Measurements from ENCODE around the gene DCLK3.

The DCLK3 gene

GRCh38 chr3:36714343-36715086 is 49.8 kb downstream of the DCLK3 start:
- H3K27me3 Mint-ChIP-seq = peaks cover 5% of the 10 kb centered on the region
- no peaks in the 10 kb centered on the region for H3K4me1 Mint-ChIP-seq
- H3K27ac Mint-ChIP-seq (ENCODE audit: low read depth) = no peak overlapping the region
- no peaks in the 10 kb centered on the region for H3K9me3 Mint-ChIP-seq
- DNase-seq (ENCODE audit: low spot score in 2 of 2) (no peak), ATAC-seq (replicated peaks; ENCODE audit: extremely low read depth, poor library complexity, severe bottlenecking) (no peak)
- H3K36me3 Mint-ChIP-seq (ENCODE audit: insufficient read depth) = no peaks in the 10 kb centered on the region
- no peak overlapping the region for H3K4me3 Mint-ChIP-seq

GRCh38 chr3:36713904-36714303 is 50.4 kb downstream of the DCLK3 start:
- DNase-seq (ENCODE audit: low spot score in 2 of 2) (no peak), ATAC-seq (replicated peaks; ENCODE audit: extremely low read depth, poor library complexity, severe bottlenecking) (no peak)
- no peak overlapping the region for H3K27ac Mint-ChIP-seq (ENCODE audit: low read depth)
- no peaks in the 10 kb centered on the region for H3K27me3 Mint-ChIP-seq
- no peaks in the 10 kb centered on the region for H3K4me1 Mint-ChIP-seq
- H3K4me3 Mint-ChIP-seq = no peak overlapping the region
- H3K36me3 Mint-ChIP-seq (ENCODE audit: insufficient read depth) = no peaks in the 10 kb centered on the region
- no peaks in the 10 kb centered on the region for H3K9me3 Mint-ChIP-seq

- no peak for DNase-seq (ENCODE audit: low spot score in 2 of 2)
- no peaks in the 10 kb centered on the region for H3K9me3 Mint-ChIP-seq
- H3K27me3 Mint-ChIP-seq = no peaks in the 10 kb centered on the region
- ATAC-seq (replicated peaks; ENCODE audit: extremely low read depth, poor library complexity, severe bottlenecking) = no peak
- H3K27ac Mint-ChIP-seq (ENCODE audit: low read depth) = no peak overlapping the region
- no peaks in the 10 kb centered on the region for H3K36me3 Mint-ChIP-seq (ENCODE audit: insufficient read depth)
- no peak overlapping the region for H3K4me3 Mint-ChIP-seq
- no peaks in the 10 kb centered on the region for H3K4me1 Mint-ChIP-seq
These were observed 53.7 kb downstream of the DCLK3 start for GRCh38 chr3:36710606-36711005.

GRCh38 chr3:36709826-36710365 is 54.5 kb downstream of the DCLK3 start:
- ATAC-seq (replicated peaks; ENCODE audit: extremely low read depth, poor library complexity, severe bottlenecking) (no peak), DNase-seq (ENCODE audit: low spot score in 2 of 2) (no peak)
- Mint-ChIP-seq H3K4me3 (no peak overlapping the region), H3K27me3 (peaks cover 3% of the 10 kb centered on the region), H3K27ac (ENCODE audit: low read depth) (no peak overlapping the region), H3K9me3 (no peaks in the 10 kb centered on the region), H3K36me3 (ENCODE audit: insufficient read depth) (no peaks in the 10 kb centered on the region), H3K4me1 (no peaks in the 10 kb centered on the region)

GRCh38 chr3:36709281-36709680 is 55.1 kb downstream of the DCLK3 start:
- DNase-seq (ENCODE audit: low spot score in 2 of 2) (no peak), ATAC-seq (replicated peaks; ENCODE audit: extremely low read depth, poor library complexity, severe bottlenecking) (no peak)
- no peak overlapping the region for H3K27ac Mint-ChIP-seq (ENCODE audit: low read depth)
- H3K27me3 Mint-ChIP-seq = peaks cover 10% of the 10 kb centered on the region
- H3K36me3 Mint-ChIP-seq (ENCODE audit: insufficient read depth) = no peaks in the 10 kb centered on the region
- H3K4me1 Mint-ChIP-seq = no peaks in the 10 kb centered on the region
- no peak overlapping the region for H3K4me3 Mint-ChIP-seq
- no peaks in the 10 kb centered on the region for H3K9me3 Mint-ChIP-seq

- Mint-ChIP-seq H3K4me3 (no peak overlapping the region), H3K36me3 (ENCODE audit: insufficient read depth) (no peaks in the 10 kb centered on the region), H3K27me3 (peaks cover 14% of the 10 kb centered on the region), H3K4me1 (no peaks in the 10 kb centered on the region), H3K9me3 (no peaks in the 10 kb centered on the region), H3K27ac (ENCODE audit: low read depth) (no peak overlapping the region)
- ATAC-seq (replicated peaks; ENCODE audit: extremely low read depth, poor library complexity, severe bottlenecking) (no peak), DNase-seq (ENCODE audit: low spot score in 2 of 2) (no peak)
These were observed 56.5 kb downstream of the DCLK3 start for GRCh38 chr3:36707623-36708409.

- Mint-ChIP-seq H3K27me3 (peaks cover 22% of the 10 kb centered on the region), H3K36me3 (ENCODE audit: insufficient read depth) (no peaks in the 10 kb centered on the region), H3K4me1 (no peaks in the 10 kb centered on the region), H3K27ac (ENCODE audit: low read depth) (no peak overlapping the region), H3K9me3 (no peaks in the 10 kb centered on the region), H3K4me3 (no peak overlapping the region)
- DNase-seq (ENCODE audit: low spot score in 2 of 2) (no peak), ATAC-seq (replicated peaks; ENCODE audit: extremely low read depth, poor library complexity, severe bottlenecking) (no peak)
These were observed 59.3 kb downstream of the DCLK3 start for GRCh38 chr3:36705015-36705414.

- peaks cover 22% of the 10 kb centered on the region for H3K27me3 Mint-ChIP-seq
- H3K36me3 Mint-ChIP-seq (ENCODE audit: insufficient read depth) = no peaks in the 10 kb centered on the region
- DNase-seq (ENCODE audit: low spot score in 2 of 2) (no peak), ATAC-seq (replicated peaks; ENCODE audit: extremely low read depth, poor library complexity, severe bottlenecking) (no peak)
- no peak overlapping the region for H3K4me3 Mint-ChIP-seq
- no peaks in the 10 kb centered on the region for H3K9me3 Mint-ChIP-seq
- no peak overlapping the region for H3K27ac Mint-ChIP-seq (ENCODE audit: low read depth)
- H3K4me1 Mint-ChIP-seq = no peaks in the 10 kb centered on the region
These were observed 60.1 kb downstream of the DCLK3 start for GRCh38 chr3:36704280-36704679.

GRCh38 chr3:36701249-36701572 is 63.1 kb downstream of the DCLK3 start:
- Mint-ChIP-seq H3K36me3 (ENCODE audit: insufficient read depth) (no peaks in the 10 kb centered on the region), H3K9me3 (no peaks in the 10 kb centered on the region), H3K27ac (ENCODE audit: low read depth) (no peak overlapping the region), H3K4me3 (no peak overlapping the region), H3K4me1 (no peaks in the 10 kb centered on the region), H3K27me3 (peaks cover 22% of the 10 kb centered on the region)
- DNase-seq (ENCODE audit: low spot score in 2 of 2) (no peak), ATAC-seq (replicated peaks; ENCODE audit: extremely low read depth, poor library complexity, severe bottlenecking) (no peak)

- Mint-ChIP-seq H3K4me1 (no peaks in the 10 kb centered on the region), H3K4me3 (no peak overlapping the region), H3K36me3 (ENCODE audit: insufficient read depth) (no peaks in the 10 kb centered on the region), H3K9me3 (no peaks in the 10 kb centered on the region), H3K27me3 (peaks cover 22% of the 10 kb centered on the region), H3K27ac (ENCODE audit: low read depth) (no peak overlapping the region)
- ATAC-seq (replicated peaks; ENCODE audit: extremely low read depth, poor library complexity, severe bottlenecking) (no peak), DNase-seq (ENCODE audit: low spot score in 2 of 2) (no peak)
These were observed 63.7 kb downstream of the DCLK3 start for GRCh38 chr3:36700537-36701248.

- H3K27me3 Mint-ChIP-seq = peaks cover 23% of the 10 kb centered on the region
- DNase-seq (ENCODE audit: low spot score in 2 of 2) = no peak
- H3K36me3 Mint-ChIP-seq (ENCODE audit: insufficient read depth) = no peaks in the 10 kb centered on the region
- no peak overlapping the region for H3K4me3 Mint-ChIP-seq
- no peak overlapping the region for H3K27ac Mint-ChIP-seq (ENCODE audit: low read depth)
- H3K9me3 Mint-ChIP-seq = no peaks in the 10 kb centered on the region
- H3K4me1 Mint-ChIP-seq = no peaks in the 10 kb centered on the region
- ATAC-seq (replicated peaks; ENCODE audit: extremely low read depth, poor library complexity, severe bottlenecking) = no peak
These were observed 66.0 kb downstream of the DCLK3 start for GRCh38 chr3:36698314-36698713.

GRCh38 chr3:36697229-36698001 is 66.9 kb downstream of the DCLK3 start:
- Mint-ChIP-seq H3K9me3 (no peaks in the 10 kb centered on the region), H3K4me1 (no peaks in the 10 kb centered on the region), H3K27me3 (peaks cover 27% of the 10 kb centered on the region), H3K4me3 (no peak overlapping the region), H3K36me3 (ENCODE audit: insufficient read depth) (no peaks in the 10 kb centered on the region), H3K27ac (ENCODE audit: low read depth) (no peak overlapping the region)
- no peak for DNase-seq (ENCODE audit: low spot score in 2 of 2)
- ATAC-seq (replicated peaks; ENCODE audit: extremely low read depth, poor library complexity, severe bottlenecking) = no peak
